ENCODE measurements around the gene TBC1D10B.
"Not testable (repeated sequence)": the region's sequence is repeated elsewhere in the genome, so short reads cannot be mapped to it uniquely, and the experiment has no call there.

The TBC1D10B gene

GRCh38 chr16:30354423-30355143 lies 15.7 kb downstream of the TBC1D10B start:
- peak; percentile 63 to 85 (median 81) for DNase-seq

- DNase-seq: no peak
Observed at GRCh38 chr16:30353438-30354129, 16.7 kb downstream of the TBC1D10B start.

- DNase-seq: no peak
Observed at GRCh38 chr16:30352488-30353401, 17.5 kb downstream of the TBC1D10B start.

GRCh38 chr16:30351586-30352419 lies 18.5 kb downstream of the TBC1D10B start:
- no peak for DNase-seq

- DNase-seq: no peak
Observed at GRCh38 chr16:30351001-30351441, 19.3 kb downstream of the TBC1D10B start.

- peak in 1 of 4 experiments; percentile 20 for DNase-seq
Observed at GRCh38 chr16:30350134-30350871, 20.0 kb downstream of the TBC1D10B start.

GRCh38 chr16:30349675-30350074 lies 20.6 kb downstream of the TBC1D10B start:
- DNase-seq: no peak

- DNase-seq: no peak
Observed at GRCh38 chr16:30348929-30349328, 21.4 kb downstream of the TBC1D10B start.

- DNase-seq: no peak
Observed at GRCh38 chr16:30348113-30348512, 22.2 kb downstream of the TBC1D10B start.

- DNase-seq: no peak
Observed at GRCh38 chr16:30346286-30346685, 24.0 kb downstream of the TBC1D10B start.

GRCh38 chr16:30343491-30343820 lies 26.8 kb downstream of the TBC1D10B start:
- not testable (repeated sequence) for DNase-seq

- DNase-seq: no peak
Observed at GRCh38 chr16:30342751-30343490, 27.4 kb downstream of the TBC1D10B start.

- DNase-seq: not testable (repeated sequence)
Observed at GRCh38 chr16:30341971-30342370, 28.3 kb downstream of the TBC1D10B start.

GRCh38 chr16:30340621-30341020 lies 29.7 kb downstream of the TBC1D10B start:
- DNase-seq: no peak

GRCh38 chr16:30338715-30339114 lies 31.6 kb downstream of the TBC1D10B start:
- not testable (repeated sequence) for DNase-seq

- not testable (repeated sequence) for DNase-seq
Observed at GRCh38 chr16:30337964-30338357, 32.3 kb downstream of the TBC1D10B start.

GRCh38 chr16:30335598-30336474 lies 34.5 kb downstream of the TBC1D10B start:
- peak; percentile 9 to 38 (median 22) for DNase-seq

GRCh38 chr16:30335028-30335597 lies 35.2 kb downstream of the TBC1D10B start:
- peak; percentile 79 to 92 (median 86) for DNase-seq

GRCh38 chr16:30334473-30334989 lies 35.8 kb downstream of the TBC1D10B start:
- peak; percentile 86 to 95 (median 91) for DNase-seq

Data from suppressor macrophage (primary cell).